ENCODE measurements around the gene GPBP1.

GRCh38 chr5:57277085-57277484, 103.2 kb downstream of the GPBP1 start:
- peak; percentile 51 to 60 for TF ChIP-seq CTCF (conservative IDR thresholded peaks at IDR 0.05; ENCODE audit: low read depth in 2 of 2)
- TF ChIP-seq EZH2 (IDR thresholded peaks at IDR 0.05; ENCODE audit: low read depth, unreplicated experiment), result no peak
- TF ChIP-seq REST (IDR thresholded peaks at IDR 0.05; ENCODE audit: unreplicated experiment), result no peak
- TF ChIP-seq CREB1 (CRISPR knock-in tag; IDR thresholded peaks at IDR 0.05; ENCODE audit: low read depth), result no peak
- no peak for TF ChIP-seq ZNF331 (CRISPR knock-in tag; IDR thresholded peaks at IDR 0.05; ENCODE audit: low read depth)
- no peak for TF ChIP-seq POLR2AphosphoS5 (IDR thresholded peaks at IDR 0.05; ENCODE audit: low read depth)
- no peak for TF ChIP-seq EZH2phosphoT487 (IDR thresholded peaks at IDR 0.05; ENCODE audit: unreplicated experiment)
- no peak for TF ChIP-seq ZNF114 (CRISPR knock-in tag; IDR thresholded peaks at IDR 0.05)
- no peak for TF ChIP-seq JUNB (IDR thresholded peaks at IDR 0.05; ENCODE audit: unreplicated experiment)

All from GM23338 (cell line).